ENCODE measurements around the gene CNOT2. TPM values are rescaled to one million over a fixed set of nuclear protein-coding genes. Genes with fewer than 3 reads are reported as not detected.

Gene CNOT2
- total RNA-seq, 6 experiments from 2014 or later = 45.0 to 54.2 (median 49.5) TPM

GRCh38 chr12:70360218-70360617 is 117.0 kb downstream of the CNOT2 start:
- H3K27ac Mint-ChIP-seq = no peak overlapping the region
- H3K27me3 Mint-ChIP-seq (ENCODE audit: insufficient read depth) = peaks cover 7% of the 10 kb centered on the region; the same call in 1 of the 2 replicates
- H3K9me3 Mint-ChIP-seq = no peaks in the 10 kb centered on the region
- TF ChIP-seq CTCF (IDR thresholded peaks at IDR 0.05) = no peak
- H3K4me3 Mint-ChIP-seq = no peak overlapping the region
- no peak for DNase-seq
- H3K4me1 Mint-ChIP-seq (ENCODE audit: low read depth) = peaks cover 7% of the 10 kb centered on the region
- 0 out of 2 replicates have a peak, but pooled peaks cover 5% of the 10 kb centered on the region for H3K36me3 Mint-ChIP-seq (ENCODE audit: low read depth)

GRCh38 chr12:70364695-70365397 is 121.6 kb downstream of the CNOT2 start:
- Mint-ChIP-seq H3K9me3 (no peaks in the 10 kb centered on the region), H3K27me3 (ENCODE audit: insufficient read depth) (peaks cover 22% of the 10 kb centered on the region; the same call in 1 of the 2 replicates), H3K4me1 (ENCODE audit: low read depth) (peaks cover 20% of the 10 kb centered on the region), H3K27ac (no peak overlapping the region), H3K36me3 (ENCODE audit: low read depth) (no peaks in the 10 kb centered on the region), H3K4me3 (peak overlapping the region; percentile 71)
- no peak for DNase-seq
- TF ChIP-seq CTCF (IDR thresholded peaks at IDR 0.05) = no peak

GRCh38 chr12:70365398-70365647 is 122.1 kb downstream of the CNOT2 start:
- H3K27ac Mint-ChIP-seq = no peak overlapping the region

GRCh38 chr12:70365648-70366518 is 122.7 kb downstream of the CNOT2 start, which contains the start of gene KCNMB4:
Gene KCNMB4, plus strand, starts transcription at chr12:70366290. Its CDS starts 445 bp downstream, at chr12:70366735.
- Mint-ChIP-seq H3K4me3 (peak within 1 kb of the TSS; percentile 87), H3K27ac (no peak within 1 kb of the TSS), H3K27me3 (ENCODE audit: insufficient read depth) (peaks cover 24% of the 10 kb centered on the region; the same call in 1 of the 2 replicates), H3K9me3 (no peaks in the 10 kb centered on the region), H3K36me3 (ENCODE audit: low read depth) (no peaks in the 10 kb centered on the region), H3K4me1 (ENCODE audit: low read depth) (peaks cover 20% of the 10 kb centered on the region)
- no peak for DNase-seq
- TF ChIP-seq CTCF (IDR thresholded peaks at IDR 0.05) = no peak

More at GRCh38 chr12:70365398-70365647, 122.1 kb downstream of the CNOT2 start:
- no peaks in the 10 kb centered on the region for H3K36me3 Mint-ChIP-seq (ENCODE audit: low read depth)
- H3K27me3 Mint-ChIP-seq (ENCODE audit: insufficient read depth) = peaks cover 23% of the 10 kb centered on the region; the same call in 1 of the 2 replicates
- peak overlapping the region; percentile 71 for H3K4me3 Mint-ChIP-seq
- no peak for TF ChIP-seq CTCF (IDR thresholded peaks at IDR 0.05)
- no peak for DNase-seq
- H3K9me3 Mint-ChIP-seq = no peaks in the 10 kb centered on the region
- H3K4me1 Mint-ChIP-seq (ENCODE audit: low read depth) = peaks cover 20% of the 10 kb centered on the region

- H3K36me3 Mint-ChIP-seq (ENCODE audit: low read depth) = no peaks in the 10 kb centered on the region
- H3K27me3 Mint-ChIP-seq (ENCODE audit: insufficient read depth) = peaks cover 24% of the 10 kb centered on the region; the same call in 1 of the 2 replicates
- peak overlapping the region; percentile 87 for H3K4me3 Mint-ChIP-seq
- no peaks in the 10 kb centered on the region for H3K9me3 Mint-ChIP-seq
- DNase-seq = no peak
- peaks cover 20% of the 10 kb centered on the region for H3K4me1 Mint-ChIP-seq (ENCODE audit: low read depth)
- no peak for TF ChIP-seq CTCF (IDR thresholded peaks at IDR 0.05)
- no peak overlapping the region for H3K27ac Mint-ChIP-seq
Observed at GRCh38 chr12:70366581-70367257, 123.5 kb downstream of the CNOT2 start.

All from HFFc6 (cell line).